ENCODE measurements around the gene ENOX2.

Gene ENOX2

GRCh38 chrX:130623518-130623917, 279.5 kb downstream of the ENOX2 start:
- Mint-ChIP-seq H3K36me3 (peaks cover 15% of the 10 kb centered on the region), H3K27ac (no peak overlapping the region), H3K27me3 (no peaks in the 10 kb centered on the region), H3K4me3 (no peak overlapping the region), H3K9me3 (no peaks in the 10 kb centered on the region), H3K4me1 (no peaks in the 10 kb centered on the region)
- no peak for ATAC-seq (ENCODE audit: low read depth)
- DNase-seq (ENCODE audit: low spot score in 2 of 2), result no peak

GRCh38 chrX:130615941-130616340, 287.1 kb downstream of the ENOX2 start:
- Mint-ChIP-seq H3K9me3 (no peaks in the 10 kb centered on the region), H3K4me3 (no peak overlapping the region), H3K36me3 (no peaks in the 10 kb centered on the region), H3K27ac (no peak overlapping the region), H3K4me1 (no peaks in the 10 kb centered on the region), H3K27me3 (no peaks in the 10 kb centered on the region)
- no peak for ATAC-seq (ENCODE audit: low read depth)
- DNase-seq (ENCODE audit: low spot score in 2 of 2), result no peak

GRCh38 chrX:130607431-130607830, 295.6 kb downstream of the ENOX2 start:
- no peak overlapping the region for H3K27ac Mint-ChIP-seq
- H3K9me3 Mint-ChIP-seq, result no peaks in the 10 kb centered on the region
- ATAC-seq (ENCODE audit: low read depth) (no peak), DNase-seq (ENCODE audit: low spot score in 2 of 2) (no peak)
- no peaks in the 10 kb centered on the region for H3K36me3 Mint-ChIP-seq
- H3K27me3 Mint-ChIP-seq, result peaks cover 3% of the 10 kb centered on the region
- no peak overlapping the region for H3K4me3 Mint-ChIP-seq
- no peaks in the 10 kb centered on the region for H3K4me1 Mint-ChIP-seq

- no peak for DNase-seq (ENCODE audit: low spot score in 2 of 2)
- Mint-ChIP-seq H3K36me3 (no peaks in the 10 kb centered on the region), H3K9me3 (no peaks in the 10 kb centered on the region), H3K4me1 (no peaks in the 10 kb centered on the region), H3K27me3 (peaks cover 3% of the 10 kb centered on the region), H3K4me3 (no peak overlapping the region), H3K27ac (no peak overlapping the region)
- ATAC-seq (ENCODE audit: low read depth), result no peak
Measured at GRCh38 chrX:130606425-130606824, 296.6 kb downstream of the ENOX2 start.

- Mint-ChIP-seq H3K27me3 (peaks cover 2% of the 10 kb centered on the region), H3K36me3 (no peaks in the 10 kb centered on the region), H3K27ac (no peak overlapping the region), H3K4me1 (no peaks in the 10 kb centered on the region), H3K9me3 (no peaks in the 10 kb centered on the region), H3K4me3 (no peak overlapping the region)
- ATAC-seq (ENCODE audit: low read depth) (no peak), DNase-seq (ENCODE audit: low spot score in 2 of 2) (no peak)
Measured at GRCh38 chrX:130604882-130605281, 298.1 kb downstream of the ENOX2 start.

- Mint-ChIP-seq H3K9me3 (no peaks in the 10 kb centered on the region), H3K27me3 (peaks cover 2% of the 10 kb centered on the region), H3K4me3 (no peak overlapping the region), H3K36me3 (no peaks in the 10 kb centered on the region), H3K27ac (no peak overlapping the region), H3K4me1 (no peaks in the 10 kb centered on the region)
- ATAC-seq (ENCODE audit: low read depth), result no peak
- no peak for DNase-seq (ENCODE audit: low spot score in 2 of 2)
Measured at GRCh38 chrX:130594453-130594916, 308.5 kb downstream of the ENOX2 start.

GRCh38 chrX:130593911-130594310, 309.1 kb downstream of the ENOX2 start:
- Mint-ChIP-seq H3K27me3 (peaks cover 2% of the 10 kb centered on the region), H3K4me3 (no peak overlapping the region), H3K9me3 (no peaks in the 10 kb centered on the region), H3K36me3 (no peaks in the 10 kb centered on the region), H3K4me1 (no peaks in the 10 kb centered on the region), H3K27ac (no peak overlapping the region)
- DNase-seq (ENCODE audit: low spot score in 2 of 2) (no peak), ATAC-seq (ENCODE audit: low read depth) (no peak)

- no peaks in the 10 kb centered on the region for H3K36me3 Mint-ChIP-seq
- H3K27ac Mint-ChIP-seq, result no peak overlapping the region
- no peaks in the 10 kb centered on the region for H3K9me3 Mint-ChIP-seq
- no peaks in the 10 kb centered on the region for H3K4me1 Mint-ChIP-seq
- H3K4me3 Mint-ChIP-seq, result no peak overlapping the region
- H3K27me3 Mint-ChIP-seq, result peaks cover 2% of the 10 kb centered on the region
- no peak for DNase-seq (ENCODE audit: low spot score in 2 of 2)
- ATAC-seq (ENCODE audit: low read depth), result no peak
Measured at GRCh38 chrX:130592204-130592603, 310.8 kb downstream of the ENOX2 start.

GRCh38 chrX:130578906-130579305, 324.1 kb downstream of the ENOX2 start:
- Mint-ChIP-seq H3K4me1 (no peaks in the 10 kb centered on the region), H3K27ac (no peak overlapping the region), H3K9me3 (peaks cover 2% of the 10 kb centered on the region), H3K36me3 (no peaks in the 10 kb centered on the region), H3K27me3 (no peaks in the 10 kb centered on the region), H3K4me3 (no peak overlapping the region)
- DNase-seq (ENCODE audit: low spot score in 2 of 2), result no peak
- no peak for ATAC-seq (ENCODE audit: low read depth)

GRCh38 chrX:130577431-130577830, 325.6 kb downstream of the ENOX2 start:
- Mint-ChIP-seq H3K36me3 (no peaks in the 10 kb centered on the region), H3K27me3 (no peaks in the 10 kb centered on the region), H3K9me3 (peaks cover 2% of the 10 kb centered on the region), H3K27ac (no peak overlapping the region), H3K4me3 (no peak overlapping the region), H3K4me1 (no peaks in the 10 kb centered on the region)
- DNase-seq (ENCODE audit: low spot score in 2 of 2) (no peak), ATAC-seq (ENCODE audit: low read depth) (no peak)

GRCh38 chrX:130575831-130576389, 327.1 kb downstream of the ENOX2 start:
- Mint-ChIP-seq H3K27me3 (no peaks in the 10 kb centered on the region), H3K27ac (no peak overlapping the region), H3K4me3 (no peak overlapping the region), H3K9me3 (no peaks in the 10 kb centered on the region), H3K36me3 (no peaks in the 10 kb centered on the region), H3K4me1 (no peaks in the 10 kb centered on the region)
- DNase-seq (ENCODE audit: low spot score in 2 of 2) (peak in 1 of 2 donors; percentile 0), ATAC-seq (ENCODE audit: low read depth) (no peak)
